Activated T-cell treated with anti-CD3 and anti-CD28 coated beads for 1 hour (primary cell): ENCODE measurements around the gene RNF217.

Experiments
- DNase-seq: peaks from one replicate; pipeline ENCODE4 v3.0.0-alpha.2; 2020; ENCODE audit warnings: low read depth

The RNF217 gene

DNA sequence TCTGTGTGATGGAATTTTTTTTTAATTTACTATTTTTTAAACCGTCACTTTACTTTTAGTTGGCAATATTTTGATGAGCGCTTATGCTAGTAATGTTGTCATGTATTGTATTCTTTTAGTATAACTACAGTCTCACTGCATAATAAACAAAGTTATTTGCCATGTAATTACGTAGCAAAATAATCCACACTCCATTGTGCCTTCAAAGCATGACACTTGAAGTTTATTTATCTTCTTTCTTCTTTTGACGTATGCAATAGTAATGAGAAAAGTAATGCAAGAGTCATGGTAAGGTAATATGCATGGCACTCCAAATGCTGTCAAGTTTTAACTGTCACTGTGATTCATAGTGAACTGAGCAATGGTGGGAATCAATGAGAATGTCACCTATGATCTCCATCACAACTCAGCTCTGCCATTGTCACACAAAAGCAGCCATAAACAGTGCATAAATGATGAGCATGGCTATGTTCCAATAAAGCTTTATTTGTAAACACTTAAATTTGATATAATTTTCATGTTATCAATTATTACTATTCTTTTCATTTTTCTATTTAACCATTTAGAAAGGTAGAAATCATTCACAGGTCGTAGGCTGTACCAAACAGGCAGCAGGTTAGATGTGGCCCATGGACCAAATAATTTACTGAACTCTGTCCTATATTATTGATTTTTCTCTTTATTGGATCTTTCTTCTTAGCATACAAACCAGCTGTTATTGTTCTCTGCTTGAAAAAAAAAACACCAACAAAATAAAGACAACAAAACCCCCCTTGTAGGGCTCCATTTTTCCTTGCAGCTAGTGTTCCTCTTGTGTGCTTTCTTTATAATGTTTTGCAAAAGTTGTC lies 27.1 kb downstream of the RNF217 start:
- no peak for DNase-seq

DNA sequence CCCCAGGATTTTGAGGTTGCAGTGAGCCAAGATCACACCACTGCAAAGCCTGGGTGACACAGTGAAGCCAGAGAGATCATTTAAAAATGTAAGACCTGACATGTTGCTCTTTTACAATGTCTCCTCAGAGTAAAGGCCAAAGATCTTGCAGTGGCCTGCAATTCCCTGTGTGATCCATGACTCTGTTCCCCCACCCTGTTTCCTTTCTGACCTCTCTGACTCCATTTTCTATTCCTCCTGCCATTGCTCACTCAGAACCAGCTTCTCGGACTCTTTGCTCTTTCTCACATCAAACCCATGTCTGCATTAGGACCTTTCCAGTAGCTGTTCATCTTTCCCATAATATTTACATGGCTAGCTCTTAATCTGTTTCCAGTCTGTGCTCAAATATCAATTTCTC lies 28.8 kb downstream of the RNF217 start:
- no peak for DNase-seq

- DNase-seq: no peak
Measured at GRCh38 chr6:124991764-124992295, 29.6 kb downstream of the RNF217 start.

DNA sequence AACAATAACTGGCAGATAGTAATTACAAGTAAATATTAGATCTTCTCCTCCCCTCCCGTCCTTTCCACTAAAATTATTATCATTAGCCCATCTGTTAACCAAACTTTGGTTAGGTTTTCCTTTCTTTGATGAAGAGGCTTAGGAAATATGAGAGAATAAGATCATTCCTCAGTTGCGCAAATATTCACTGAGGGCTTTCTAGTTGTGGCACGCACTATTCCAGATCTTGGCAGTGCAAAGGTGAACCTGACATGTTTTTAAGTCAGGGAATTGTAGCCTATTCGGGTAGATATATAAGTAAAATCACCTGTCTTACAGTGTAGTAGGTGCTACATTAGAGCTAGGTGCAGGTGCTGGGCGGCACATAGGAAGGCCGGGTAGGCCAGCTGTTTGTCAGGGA lies 31.1 kb downstream of the RNF217 start:
- no peak for DNase-seq

DNA sequence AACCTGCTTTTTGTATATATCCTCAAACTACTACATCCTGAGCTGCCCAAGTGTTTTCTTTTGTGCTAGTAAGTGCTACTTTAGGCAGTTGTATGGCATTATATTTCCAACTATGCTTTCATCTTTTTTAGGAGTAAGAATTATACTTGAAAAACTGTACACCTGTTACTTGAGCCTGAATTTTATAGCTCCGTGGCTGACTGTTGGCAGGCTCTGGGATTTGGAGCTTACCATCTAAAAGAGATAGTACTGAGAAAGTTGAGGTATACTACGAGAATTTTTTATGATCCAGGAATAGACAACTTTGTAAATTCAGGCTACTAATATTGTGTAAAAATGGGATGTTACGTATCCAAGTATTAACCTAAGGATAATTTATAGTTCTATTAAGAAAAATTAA lies 32.4 kb downstream of the RNF217 start:
- DNase-seq: no peak

- DNase-seq: no peak
Measured at GRCh38 chr6:124995131-124995530, 32.9 kb downstream of the RNF217 start.

GRCh38 chr6:124995645-124996325 lies 33.5 kb downstream of the RNF217 start:
- DNase-seq: no peak

DNA sequence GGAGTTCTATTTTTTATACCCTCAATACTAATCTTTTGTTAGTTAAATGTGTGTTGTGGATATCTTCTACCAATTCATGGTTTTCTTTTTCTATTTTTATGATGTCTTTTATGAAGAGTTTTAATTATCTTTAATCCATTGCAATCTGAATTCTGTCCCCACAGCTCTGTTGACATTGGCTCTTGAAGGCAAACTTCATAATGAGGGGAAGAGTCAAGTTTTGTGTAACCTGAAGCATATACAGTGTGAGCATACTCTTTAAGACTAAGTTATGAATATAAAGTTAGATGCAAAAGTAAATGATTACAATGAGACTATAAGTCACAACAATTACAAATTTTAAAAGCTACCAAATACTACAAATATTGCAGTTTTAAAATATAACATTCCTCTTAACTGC lies 34.2 kb downstream of the RNF217 start:
- no peak for DNase-seq

DNA sequence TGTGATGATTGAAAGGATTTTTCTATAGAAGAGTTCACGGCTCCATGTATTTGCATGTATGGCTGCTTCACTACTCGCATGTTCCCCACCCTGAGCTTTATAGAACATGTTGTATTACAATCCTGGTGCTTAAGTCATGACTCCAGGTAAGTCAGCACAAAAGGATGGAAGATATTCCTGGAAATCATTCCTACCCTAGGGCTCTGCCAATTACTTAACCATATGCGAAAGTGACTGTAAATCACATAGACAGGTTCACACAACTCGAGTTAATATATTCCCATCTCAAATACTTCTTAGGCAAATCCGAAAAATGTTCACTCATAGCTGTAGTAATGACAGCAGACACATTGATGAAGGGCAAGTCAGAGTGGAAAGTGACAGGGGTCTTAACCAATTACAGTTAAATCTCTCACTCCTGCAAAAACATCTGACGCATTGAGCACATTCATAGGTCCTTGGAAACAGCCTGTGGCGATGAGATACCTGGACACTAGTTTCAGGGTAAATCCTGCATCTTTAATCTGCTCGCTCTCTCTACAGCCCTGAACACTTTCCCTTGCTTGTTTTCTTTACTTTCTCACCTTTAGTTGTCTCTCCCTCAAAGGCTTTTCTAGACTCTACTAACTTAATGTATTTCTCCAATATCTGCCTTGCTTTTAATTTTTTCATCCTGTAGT lies 35.1 kb downstream of the RNF217 start:
- DNase-seq: no peak

DNA sequence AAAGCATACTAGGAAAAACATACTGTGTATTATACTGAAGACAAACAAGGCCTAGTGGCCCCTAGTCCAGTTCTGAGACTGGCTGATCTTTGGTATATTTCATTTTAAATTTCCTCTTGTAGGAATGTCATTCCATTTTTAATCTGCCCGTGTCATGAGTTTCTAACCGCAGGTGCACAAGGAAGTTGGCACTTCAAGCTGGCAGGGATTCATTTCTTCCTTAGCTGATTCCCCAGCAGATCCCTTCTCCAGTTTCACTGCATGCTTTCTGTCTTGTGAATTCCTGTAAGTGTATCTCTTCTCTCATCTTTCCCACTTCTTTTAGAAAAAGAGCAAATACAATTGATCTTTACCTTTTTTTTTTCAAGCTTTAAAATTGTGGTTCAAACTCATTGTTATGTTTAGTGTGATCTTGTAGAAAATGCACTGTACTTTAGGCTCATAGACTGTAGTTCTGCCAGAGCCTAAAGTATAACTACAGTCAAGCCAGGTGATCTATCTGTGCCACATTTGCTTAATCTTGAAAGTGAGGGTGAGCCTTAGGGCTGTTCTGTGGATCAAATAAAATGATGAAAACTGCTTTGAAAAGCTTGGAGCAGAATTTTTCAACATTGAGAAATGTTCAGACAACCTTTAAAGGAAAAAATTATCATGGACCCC lies 37.0 kb downstream of the RNF217 start:
- DNase-seq: no peak

DNA sequence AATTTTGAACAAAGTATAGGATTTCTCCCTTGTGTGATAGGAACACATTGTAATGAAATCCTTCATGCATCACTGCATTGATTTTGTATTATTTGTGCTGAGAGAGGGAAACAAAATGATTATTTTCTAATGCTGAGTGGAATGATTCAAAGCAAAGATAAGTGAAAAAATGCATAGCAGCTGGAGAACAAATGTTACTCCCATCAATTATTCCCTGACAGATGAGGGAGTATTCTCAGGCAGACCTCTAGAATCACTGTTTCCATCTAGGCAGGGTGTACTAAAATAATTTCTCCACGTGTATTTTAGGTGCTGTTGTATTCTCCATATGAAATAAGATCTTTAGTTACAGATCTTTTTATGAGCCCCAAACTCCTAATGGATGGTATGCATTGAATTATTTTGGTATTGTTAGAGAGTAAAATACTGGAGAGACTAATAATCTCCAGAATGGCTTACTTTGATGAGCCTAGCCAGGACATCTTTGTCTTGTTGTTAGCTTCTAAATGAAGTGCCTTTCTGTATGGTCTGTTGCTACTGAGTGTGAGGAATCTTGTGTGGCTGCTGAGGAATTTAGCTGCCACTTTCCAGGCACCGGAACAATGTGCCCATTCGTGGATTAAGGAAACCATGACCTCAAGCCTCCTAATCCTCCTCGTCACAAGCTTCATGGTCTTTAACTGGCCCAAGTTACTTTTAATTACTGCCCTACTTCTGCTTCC lies 39.6 kb downstream of the RNF217 start:
- no peak for DNase-seq

DNA sequence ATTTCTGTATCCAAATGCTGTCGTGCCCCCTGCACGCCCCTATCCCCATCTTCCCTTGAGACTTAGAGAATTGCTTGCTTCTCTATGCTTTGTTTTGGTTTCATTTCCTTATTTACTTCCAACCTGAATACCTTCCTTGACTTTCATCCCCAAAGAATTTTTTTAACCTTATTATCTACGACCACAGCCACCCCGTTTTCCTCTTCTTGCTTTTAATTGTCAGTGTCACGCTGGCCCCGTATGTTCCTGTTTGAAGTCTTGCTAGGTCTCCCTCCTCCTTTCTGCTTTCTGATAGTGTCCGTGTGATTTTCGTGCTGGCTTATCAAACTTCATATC lies 40.1 kb downstream of the RNF217 start:
- DNase-seq: no peak

DNA sequence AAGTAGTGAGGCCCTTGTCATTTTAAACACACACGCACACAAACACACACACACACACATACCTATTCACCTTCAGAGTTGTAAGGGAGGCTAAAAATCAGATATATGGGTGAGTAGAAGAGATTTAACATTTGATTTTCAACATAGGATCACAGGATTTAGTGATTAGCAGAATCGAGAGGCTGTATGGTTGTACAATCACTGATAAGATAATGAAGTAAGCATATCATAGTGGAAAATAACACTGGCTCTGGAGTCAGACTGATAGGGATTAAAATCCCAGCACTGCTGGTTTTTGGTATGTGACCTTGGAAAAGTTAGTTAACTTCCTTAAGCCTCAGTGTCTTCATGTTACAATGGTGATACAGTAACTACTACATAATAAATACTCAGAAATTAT lies 40.8 kb downstream of the RNF217 start:
- no peak for DNase-seq

DNA sequence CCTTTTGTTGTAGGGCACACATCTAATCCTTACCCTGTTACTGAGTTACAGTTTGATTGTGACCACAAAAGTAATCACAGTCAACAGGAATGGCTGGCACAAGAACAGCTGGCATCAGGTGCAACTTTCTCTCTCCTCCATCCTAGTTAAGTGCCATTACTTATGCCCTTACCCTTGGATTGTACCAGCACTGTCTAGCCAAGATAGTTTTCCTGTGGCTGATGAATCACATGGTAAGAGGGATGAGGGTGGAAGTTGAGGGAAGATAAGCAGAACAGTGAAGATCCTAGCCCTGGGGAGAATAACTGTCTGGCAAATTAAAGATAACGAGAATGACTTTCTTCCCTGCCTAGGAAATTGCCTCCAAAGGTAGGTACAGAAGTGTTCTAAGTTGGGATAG lies 42.0 kb downstream of the RNF217 start:
- no peak for DNase-seq

DNA sequence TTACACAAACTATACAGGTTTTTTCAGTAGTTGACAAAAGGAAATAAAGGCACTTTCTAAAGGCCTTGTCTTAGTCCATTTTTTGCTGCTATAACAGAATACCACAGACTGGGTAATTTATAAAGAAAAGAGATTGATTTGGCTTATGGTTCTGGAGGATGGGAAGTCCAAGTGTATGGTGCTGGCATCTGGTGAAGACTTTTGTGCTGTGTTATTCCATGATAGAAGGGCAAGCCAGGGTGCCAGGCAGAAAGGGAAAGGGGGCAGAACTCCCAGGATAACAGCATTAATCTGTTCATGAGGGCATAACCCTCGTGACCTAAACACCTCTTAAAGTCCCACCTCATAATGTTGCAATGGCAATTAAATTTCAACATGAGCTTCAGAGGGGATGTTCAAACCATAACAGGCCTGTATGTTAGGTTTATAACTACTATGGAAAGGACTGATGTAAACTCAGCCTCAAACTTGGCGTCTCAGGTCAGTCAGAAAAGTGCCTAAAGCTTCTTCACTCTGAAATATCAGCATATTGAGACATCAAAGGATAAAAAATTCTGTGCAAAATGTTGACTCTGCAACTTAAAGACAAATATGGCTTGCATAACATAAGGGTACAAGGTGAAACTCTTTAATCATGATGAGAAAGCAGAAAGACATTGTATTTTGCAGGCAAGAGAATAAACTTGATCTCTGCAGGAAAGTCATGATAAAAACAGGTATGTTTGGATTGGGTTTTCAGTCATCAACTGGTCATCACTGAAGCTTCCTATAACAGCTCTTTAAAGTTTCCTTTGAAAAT lies 42.8 kb downstream of the RNF217 start:
- DNase-seq: no peak

GRCh38 chr6:125008261-125008703 lies 46.0 kb downstream of the RNF217 start:
- no peak for DNase-seq

DNA sequence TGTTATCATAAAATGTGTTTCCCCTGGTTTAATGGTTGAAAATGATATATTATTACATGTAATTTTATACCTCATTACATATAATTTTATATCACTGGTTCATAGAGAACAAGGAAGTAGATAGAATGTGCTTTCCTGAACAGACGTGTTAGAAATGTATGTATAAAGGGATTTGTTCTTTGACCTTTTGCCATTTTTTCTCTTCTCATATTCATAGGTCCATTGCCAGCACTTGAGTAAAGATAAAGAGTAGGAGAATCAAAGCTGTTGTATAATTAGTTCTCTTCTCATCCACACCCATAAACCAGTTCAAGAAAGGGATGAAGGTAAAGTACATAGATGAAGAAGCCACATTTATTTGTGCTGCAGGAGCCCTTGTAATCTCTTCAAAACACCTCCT lies 46.7 kb downstream of the RNF217 start:
- no peak for DNase-seq

- no peak for DNase-seq
Measured at GRCh38 chr6:125009578-125009977, 47.3 kb downstream of the RNF217 start.

GRCh38 chr6:125013938-125014660 lies 51.9 kb downstream of the RNF217 start:
- DNase-seq: no peak

GRCh38 chr6:125014661-125014957 lies 52.4 kb downstream of the RNF217 start:
- no peak for DNase-seq
